ENCODE measurements around the gene TLE7.
A peak's percentile ranks its signal among the peaks of the same experiment; 100 is the strongest.

The TLE7 gene

GRCh38 chr16:71387045-71387871 is 54.6 kb downstream of the TLE7 start:
- TF ChIP-seq CTCF (IDR thresholded peaks at IDR 0.05), result no peak
- Mint-ChIP-seq H3K27ac (no peak overlapping the region), H3K36me3 (ENCODE audit: low read depth) (no peaks in the 10 kb centered on the region), H3K4me3 (peak overlapping the region; percentile 24), H3K9me3 (no peaks in the 10 kb centered on the region), H3K27me3 (ENCODE audit: low read depth, poor library complexity) (peaks cover 29% of the 10 kb centered on the region), H3K4me1 (peaks cover 38% of the 10 kb centered on the region)
- no peak for DNase-seq

GRCh38 chr16:71384073-71384724 is 57.7 kb downstream of the TLE7 start:
- H3K36me3 Mint-ChIP-seq (ENCODE audit: low read depth), result no peaks in the 10 kb centered on the region
- peaks cover 43% of the 10 kb centered on the region for H3K27me3 Mint-ChIP-seq (ENCODE audit: low read depth, poor library complexity)
- no peak overlapping the region for H3K4me3 Mint-ChIP-seq
- no peak for DNase-seq
- H3K27ac Mint-ChIP-seq, result no peak overlapping the region
- H3K9me3 Mint-ChIP-seq, result no peaks in the 10 kb centered on the region
- no peak for TF ChIP-seq CTCF (IDR thresholded peaks at IDR 0.05)
- peaks cover 38% of the 10 kb centered on the region for H3K4me1 Mint-ChIP-seq

- no peaks in the 10 kb centered on the region for H3K9me3 Mint-ChIP-seq
- peaks cover 48% of the 10 kb centered on the region for H3K27me3 Mint-ChIP-seq (ENCODE audit: low read depth, poor library complexity)
- no peak overlapping the region for H3K4me3 Mint-ChIP-seq
- no peak for DNase-seq
- no peak for TF ChIP-seq CTCF (IDR thresholded peaks at IDR 0.05)
- no peak overlapping the region for H3K27ac Mint-ChIP-seq
- H3K36me3 Mint-ChIP-seq (ENCODE audit: low read depth), result no peaks in the 10 kb centered on the region
- H3K4me1 Mint-ChIP-seq, result peaks cover 38% of the 10 kb centered on the region
These were observed 58.6 kb downstream of the TLE7 start for GRCh38 chr16:71383054-71383773.

- peaks cover 57% of the 10 kb centered on the region for H3K27me3 Mint-ChIP-seq (ENCODE audit: low read depth, poor library complexity)
- peaks cover 17% of the 10 kb centered on the region for H3K4me1 Mint-ChIP-seq
- no peak for DNase-seq
- no peaks in the 10 kb centered on the region for H3K36me3 Mint-ChIP-seq (ENCODE audit: low read depth)
- H3K9me3 Mint-ChIP-seq, result no peaks in the 10 kb centered on the region
- no peak overlapping the region for H3K4me3 Mint-ChIP-seq
- H3K27ac Mint-ChIP-seq, result no peak overlapping the region
- no peak for TF ChIP-seq CTCF (IDR thresholded peaks at IDR 0.05)
These were observed 61.0 kb downstream of the TLE7 start for GRCh38 chr16:71380831-71381230.

Data from nephron progenitor cell (in vitro differentiated cells).